ENCODE measurements around the gene COL11A2. TPM values are rescaled to one million over a fixed set of nuclear protein-coding genes. Genes with fewer than 3 reads are reported as not detected.

COL11A2 gene
- total RNA-seq, 2 donors from 2014 or later: 0.78 to 2.3 TPM

DNA sequence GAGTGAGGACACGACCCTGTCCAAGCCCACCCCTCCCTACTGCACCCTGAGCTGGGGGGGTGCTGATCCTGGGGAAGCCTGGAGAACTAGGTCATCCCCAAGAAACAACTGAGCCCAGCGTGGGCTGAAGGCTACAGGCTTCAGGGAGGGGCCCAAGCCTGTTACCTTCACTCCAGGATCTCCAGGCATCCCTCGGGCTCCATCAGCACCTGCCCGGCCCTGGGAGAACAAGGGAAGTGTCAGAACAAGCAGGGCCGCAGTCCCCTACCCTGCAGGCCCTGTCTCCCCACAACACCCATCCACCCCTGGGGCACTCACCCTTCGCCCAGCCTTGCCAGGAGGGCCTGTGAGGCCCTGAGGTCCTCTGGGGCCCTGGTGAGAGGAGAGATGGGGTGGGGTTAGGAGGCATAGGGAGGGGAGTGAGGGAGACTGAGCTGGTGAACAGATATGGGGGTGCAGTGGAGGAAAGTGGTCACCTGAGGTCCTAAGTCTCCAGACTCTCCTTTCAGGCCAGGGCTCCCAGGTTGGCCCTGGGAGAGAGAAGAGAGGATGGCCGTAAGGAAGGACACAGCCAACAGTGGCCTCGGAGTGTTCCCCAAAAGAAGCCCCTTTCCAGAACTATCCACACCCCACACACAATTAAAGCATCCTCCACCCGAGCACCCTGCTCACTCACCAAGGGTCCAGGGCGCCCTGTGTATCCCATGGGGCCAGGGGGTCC, 13.4 kb downstream of the COL11A2 start:
- Histone ChIP-seq H3K27ac (no peak overlapping the region), H3K9me3 (no peaks in the 10 kb centered on the region), H3K36me3 (replicated peaks in 1 of 2; ENCODE audit: insufficient read depth in 1 of 2, low read depth in 2 of 2) (no peaks in the 10 kb centered on the region), H3K27me3 (no peaks in the 10 kb centered on the region), H3K4me3 (no peak overlapping the region), H3K4me1 (no peaks in the 10 kb centered on the region)
- TF ChIP-seq, protein P1, sequence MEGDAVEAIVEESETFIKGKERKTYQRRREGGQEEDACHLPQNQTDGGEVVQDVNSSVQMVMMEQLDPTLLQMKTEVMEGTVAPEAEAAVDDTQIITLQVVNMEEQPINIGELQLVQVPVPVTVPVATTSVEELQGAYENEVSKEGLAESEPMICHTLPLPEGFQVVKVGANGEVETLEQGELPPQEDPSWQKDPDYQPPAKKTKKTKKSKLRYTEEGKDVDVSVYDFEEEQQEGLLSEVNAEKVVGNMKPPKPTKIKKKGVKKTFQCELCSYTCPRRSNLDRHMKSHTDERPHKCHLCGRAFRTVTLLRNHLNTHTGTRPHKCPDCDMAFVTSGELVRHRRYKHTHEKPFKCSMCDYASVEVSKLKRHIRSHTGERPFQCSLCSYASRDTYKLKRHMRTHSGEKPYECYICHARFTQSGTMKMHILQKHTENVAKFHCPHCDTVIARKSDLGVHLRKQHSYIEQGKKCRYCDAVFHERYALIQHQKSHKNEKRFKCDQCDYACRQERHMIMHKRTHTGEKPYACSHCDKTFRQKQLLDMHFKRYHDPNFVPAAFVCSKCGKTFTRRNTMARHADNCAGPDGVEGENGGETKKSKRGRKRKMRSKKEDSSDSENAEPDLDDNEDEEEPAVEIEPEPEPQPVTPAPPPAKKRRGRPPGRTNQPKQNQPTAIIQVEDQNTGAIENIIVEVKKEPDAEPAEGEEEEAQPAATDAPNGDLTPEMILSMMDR (IDR thresholded peaks at IDR 0.05): no peak
- no peak for TF ChIP-seq POLR2A (IDR thresholded peaks at IDR 0.05)
- ATAC-seq (no peak), DNase-seq (no peak)
- 77 to 84% methylated on average over 6 to 10 of the region's 10 CpGs for WGBS, 2 donors
- intact Hi-C loops (cut with DNase I): no loop called here

DNA sequence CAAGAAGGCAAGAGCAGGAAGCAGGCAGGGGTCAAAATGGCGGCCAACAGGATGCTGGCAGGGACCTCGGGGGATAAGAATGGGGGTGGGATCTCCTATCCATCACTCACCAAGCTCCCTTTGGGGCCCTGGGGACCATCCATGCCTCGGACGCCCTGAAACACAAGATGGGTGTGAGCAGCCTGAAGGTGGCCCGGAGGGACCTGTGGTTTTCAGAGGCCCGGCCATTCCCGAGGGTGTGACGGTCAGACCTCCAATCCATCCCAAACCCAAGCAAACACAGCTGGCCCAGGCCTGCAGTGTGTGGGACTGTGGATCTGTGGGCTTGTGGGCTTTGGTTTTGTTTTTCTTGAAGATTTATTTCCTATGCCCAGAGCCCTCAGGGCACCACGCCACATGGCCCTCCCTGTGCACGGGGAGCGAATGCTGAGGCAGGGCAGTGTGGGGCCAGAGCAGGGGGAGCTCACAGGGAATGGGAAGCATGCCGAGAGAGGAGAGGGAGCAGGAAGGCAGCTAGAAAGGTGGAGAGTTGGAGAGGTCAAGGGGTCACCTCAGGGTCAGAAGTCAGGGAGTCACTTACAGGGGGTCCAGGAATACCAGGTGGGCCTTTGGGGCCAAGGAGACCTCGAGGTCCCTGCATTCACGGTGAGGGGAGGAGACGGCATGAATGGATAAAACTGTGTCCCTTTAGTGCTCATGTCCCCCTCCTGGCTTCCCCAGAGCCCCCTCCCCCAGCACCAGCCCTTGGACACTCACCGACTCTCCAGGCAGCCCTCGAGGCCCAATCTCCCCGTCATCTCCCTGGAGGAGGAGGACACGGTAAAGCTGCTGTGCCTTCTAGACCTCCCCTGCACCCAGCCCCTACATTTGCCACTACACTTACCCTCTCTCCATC, 14.5 kb downstream of the COL11A2 start:
- intact Hi-C loops (cut with DNase I): no loop called here
- H3K4me3 ChIP-seq: no peak overlapping the region
- 73% methylated on average over 19 of the region's 19 CpGs for WGBS, 2 donors
- H3K27me3 ChIP-seq: no peaks in the 10 kb centered on the region
- H3K27ac ChIP-seq: no peak overlapping the region
- H3K9me3 ChIP-seq: no peaks in the 10 kb centered on the region
- ATAC-seq (no peak), DNase-seq (no peak)
- H3K36me3 ChIP-seq (replicated peaks in 1 of 2; ENCODE audit: insufficient read depth in 1 of 2, low read depth in 2 of 2): no peaks in the 10 kb centered on the region
- TF ChIP-seq POLR2A (IDR thresholded peaks at IDR 0.05): no peak
- TF ChIP-seq, protein P1 (IDR thresholded peaks at IDR 0.05): no peak
- no peaks in the 10 kb centered on the region for H3K4me1 ChIP-seq

DNA sequence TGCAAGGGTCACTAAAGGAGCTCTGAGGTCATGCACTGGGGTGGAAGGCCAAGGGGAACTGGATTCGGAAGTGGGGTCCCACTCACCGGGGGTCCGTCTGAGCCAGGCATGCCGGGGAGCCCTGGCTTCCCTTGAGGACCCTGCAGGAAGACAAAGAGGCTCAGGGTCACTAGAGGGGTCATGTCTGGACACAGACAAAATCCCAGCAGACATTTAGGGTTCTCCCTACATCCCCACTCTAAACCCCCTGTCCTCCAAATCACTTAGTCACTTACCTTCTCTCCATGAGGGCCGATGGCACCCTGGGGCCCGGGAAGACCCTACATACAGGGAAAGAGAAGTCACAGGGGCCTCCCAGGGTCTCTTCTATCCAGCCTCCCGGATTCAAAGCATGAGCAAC, 15.4 kb downstream of the COL11A2 start:
- Histone ChIP-seq H3K4me1 (no peaks in the 10 kb centered on the region), H3K4me3 (no peak overlapping the region), H3K27ac (no peak overlapping the region), H3K36me3 (replicated peaks in 1 of 2; ENCODE audit: insufficient read depth in 1 of 2, low read depth in 2 of 2) (no peaks in the 10 kb centered on the region), H3K9me3 (no peaks in the 10 kb centered on the region), H3K27me3 (no peaks in the 10 kb centered on the region)
- ATAC-seq: no peak
- no peak for DNase-seq
- 50 to 75% methylated on average over 7 of the region's 7 CpGs for WGBS, 2 donors
- intact Hi-C loops (cut with DNase I): no loop called here
- TF ChIP-seq, protein P1 (IDR thresholded peaks at IDR 0.05): no peak
- no peak for TF ChIP-seq POLR2A (IDR thresholded peaks at IDR 0.05)

DNA sequence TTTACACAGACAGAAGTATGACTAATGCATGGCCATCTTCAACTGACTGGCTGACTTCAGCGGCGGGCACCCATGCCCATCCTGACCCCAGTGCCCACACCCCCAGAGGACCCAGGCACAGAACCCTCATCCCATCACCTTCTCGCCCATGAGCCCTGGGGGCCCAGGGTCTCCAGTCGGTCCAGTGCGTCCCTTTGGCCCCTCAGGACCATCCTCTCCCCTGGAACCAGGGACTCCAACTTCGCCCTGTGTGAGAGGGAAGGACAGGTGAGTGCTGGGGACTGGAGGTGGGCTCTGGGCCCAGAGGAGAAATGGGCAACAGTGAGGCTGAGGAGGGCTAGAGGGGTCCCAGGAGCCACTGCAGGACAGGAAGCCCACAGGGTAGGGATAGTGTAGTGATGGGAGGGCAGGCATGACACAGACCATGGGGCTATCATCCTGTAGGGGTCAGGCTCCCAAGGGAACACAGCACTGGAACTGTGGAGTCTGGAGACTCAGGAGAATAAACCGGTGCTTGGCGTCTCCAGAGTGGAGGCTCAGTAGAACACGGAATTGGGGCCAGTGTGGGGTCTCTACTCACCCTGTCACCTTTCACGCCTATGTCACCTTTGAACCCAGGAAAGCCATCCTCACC, 16.7 kb downstream of the COL11A2 start:
- Histone ChIP-seq H3K4me1 (no peaks in the 10 kb centered on the region), H3K27ac (no peak overlapping the region), H3K27me3 (no peaks in the 10 kb centered on the region), H3K4me3 (no peak overlapping the region), H3K9me3 (no peaks in the 10 kb centered on the region), H3K36me3 (replicated peaks in 1 of 2; ENCODE audit: insufficient read depth in 1 of 2, low read depth in 2 of 2) (no peaks in the 10 kb centered on the region)
- DNase-seq (no peak), ATAC-seq (no peak)
- intact Hi-C loops (cut with DNase I): no loop called here
- TF ChIP-seq, protein P1 (IDR thresholded peaks at IDR 0.05): no peak
- no peak for TF ChIP-seq POLR2A (IDR thresholded peaks at IDR 0.05)
- WGBS, 2 donors: 59% methylated on average over 9 of the region's 10 CpGs
